PC-9 (cell line): ENCODE measurements around the gene ACOXL. TPM values are rescaled to one million over a fixed set of nuclear protein-coding genes. Genes with fewer than 3 reads are reported as not detected.

Experiments
- BruUV-seq: library from RNA; stranded (reverse); fragments of 400-500 nt; replicated peaks from 2 replicates; lab custom pipeline; 2021; lab: Mats Ljungman, UMichigan
- CTCF ChIA-PET: fragments of 300-600 bp; sonication (Branson Sonifier 250); formaldehyde crosslinking; loops from one replicate; lab custom pipeline; 2022; ENCODE audit warnings: antibody characterized with exemption; lab: Charles Lee
- POLR2A ChIA-PET: fragments of 300-600 bp; sonication (Branson Sonifier 250); formaldehyde crosslinking; loops from one replicate; lab custom pipeline; 2022; ENCODE audit warnings: antibody characterized with exemption; ENCODE audit not compliant: unreplicated experiment; lab: Charles Lee
- DNase-seq, 2 experiments: peaks; one replicate each; pipeline versions ENCODE4 v3.0.0 to v3.0.0-alpha.2; 2015 to 2022; ENCODE audit warnings: mixed read lengths in 1 of 2
- H2AFZ ChIP-seq: fragments of 200-600 bp; sonication (generic); 2 replicates; pipeline ENCODE4 v1.8.1; 2017; ENCODE audit warnings: antibody characterized with exemption
- H3F3A ChIP-seq: fragments of 200-600 bp; sonication (generic); 2 replicates; pipeline ENCODE4 v1.8.1; 2017; ENCODE audit warnings: antibody characterized with exemption, mild to moderate bottlenecking, low read depth; ENCODE audit not compliant: insufficient read depth
- H3K27ac ChIP-seq: fragments of 200-600 bp; sonication (generic); 2 replicates; pipeline ENCODE4 v1.6.1; 2016; ENCODE audit warnings: mixed run types
- H3K27me3 ChIP-seq: fragments of 200-600 bp; sonication (generic); 2 replicates; pipeline ENCODE4 v1.6.1; 2016; ENCODE audit warnings: low read depth, mixed run types; ENCODE audit not compliant: insufficient read depth
- H3K36me3 ChIP-seq: fragments of 200-600 bp; sonication (generic); 2 replicates; pipeline ENCODE4 v1.6.1; 2016; ENCODE audit warnings: low read depth, mixed run types
- H3K4me1 ChIP-seq: fragments of 200-600 bp; sonication (generic); replicated peaks from 2 replicates; pipeline ENCODE4 v1.6.1; 2016; ENCODE audit warnings: mixed run types; ENCODE audit not compliant: insufficient read depth
- H3K4me2 ChIP-seq: fragments of 200-600 bp; sonication (generic); 2 replicates; pipeline ENCODE4 v1.6.1; 2017; ENCODE audit warnings: mixed run types
- H3K4me3 ChIP-seq: fragments of 200-600 bp; sonication (generic); 2 replicates; pipeline ENCODE4 v1.6.1; 2016; ENCODE audit warnings: mixed run types
- H3K79me2 ChIP-seq: fragments of 200-600 bp; sonication (generic); 2 replicates; pipeline ENCODE4 v1.6.1; 2017; ENCODE audit warnings: low read depth, mixed run types
- H3K9me2 ChIP-seq: fragments of 200-600 bp; sonication (generic); 2 replicates; pipeline ENCODE4 v1.8.1; 2017; ENCODE audit warnings: mild to moderate bottlenecking; ENCODE audit not compliant: insufficient read depth
- H3K9me3 ChIP-seq: fragments of 200-600 bp; sonication (generic); 2 replicates; pipeline ENCODE4 v1.8.1; 2016; ENCODE audit warnings: low read depth; ENCODE audit not compliant: insufficient read depth
- H4K20me1 ChIP-seq: fragments of 200-600 bp; sonication (generic); 2 replicates; pipeline ENCODE4 v1.8.1; 2017; ENCODE audit not compliant: insufficient read depth
- EZH2 ChIP-seq: fragments of 200-600 bp; sonication (generic); IDR thresholded peaks from 2 replicates; pipeline ENCODE4 v1.8.0; 2017; ENCODE audit warnings: antibody characterized with exemption, low read depth
- intact Hi-C: fragments of 100-400 bp; cut with micrococcal nuclease; formaldehyde crosslinking; loops from one replicate; pipeline ENCODE4 v1.10.0; 2022; ENCODE audit not compliant: unreplicated experiment
- total RNA-seq: library from RNA; stranded (reverse); gene quantifications from 2 replicates; pipeline ENCODE4 v1.2.3, GENCODE V29; 2021
- TF ChIP-seq, protein P1 (sequence below): fragments of 200-600 bp; sonication (generic); conservative IDR thresholded peaks from 2 replicates; pipeline ENCODE4 v1.6.1; 2017; ENCODE audit warnings: mixed run types, antibody characterized with exemption, mild to moderate bottlenecking, moderate library complexity

ACOXL gene
- total RNA-seq, 1 experiment from 2014 or later, result 10.7 TPM

DNA sequence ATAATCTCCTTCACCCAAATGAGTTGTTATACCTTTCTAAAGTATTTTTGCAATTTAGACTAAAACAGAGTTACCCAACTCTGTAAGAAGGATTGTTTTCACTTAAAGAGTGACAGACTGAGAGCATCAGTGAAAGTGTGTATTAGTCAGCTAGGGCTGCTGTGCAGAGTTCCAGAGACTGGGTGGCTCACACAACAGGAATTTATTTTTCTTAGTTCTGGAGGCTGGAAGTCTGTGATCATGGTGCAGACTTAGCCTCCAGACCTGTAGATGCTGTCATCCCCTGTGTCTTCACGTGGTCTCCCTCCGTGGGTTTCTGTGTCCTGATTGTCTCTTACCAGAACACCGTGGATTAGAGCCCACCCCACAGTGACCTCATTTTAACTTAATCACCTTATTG is 428.4 kb downstream of the ACOXL start:
- Histone ChIP-seq H3K9me2 (no peaks in the 10 kb centered on the region), H4K20me1 (peaks cover 10% of the 10 kb centered on the region), H3F3A (peaks cover 4% of the 10 kb centered on the region; the same call in 1 of the 2 replicates), H3K36me3 (peaks cover 7% of the 10 kb centered on the region; the same call in 1 of the 2 replicates), H3K27ac (no peak overlapping the region), H3K4me1 (no peaks in the 10 kb centered on the region), H3K4me2 (no peak overlapping the region), H3K9me3 (no peaks in the 10 kb centered on the region), H3K4me3 (no peak overlapping the region), H3K79me2 (peaks cover 10% of the 10 kb centered on the region; the same call in 1 of the 2 replicates), H2AFZ (no peak overlapping the region), H3K27me3 (no peaks in the 10 kb centered on the region)
- ChIA-PET POLR2A (no interaction called here), CTCF (no interaction called here)
- BruUV-seq, result no TSS peak
- intact Hi-C loops, result no loop called here
- DNase-seq, result no peak
- TF ChIP-seq, protein P1, sequence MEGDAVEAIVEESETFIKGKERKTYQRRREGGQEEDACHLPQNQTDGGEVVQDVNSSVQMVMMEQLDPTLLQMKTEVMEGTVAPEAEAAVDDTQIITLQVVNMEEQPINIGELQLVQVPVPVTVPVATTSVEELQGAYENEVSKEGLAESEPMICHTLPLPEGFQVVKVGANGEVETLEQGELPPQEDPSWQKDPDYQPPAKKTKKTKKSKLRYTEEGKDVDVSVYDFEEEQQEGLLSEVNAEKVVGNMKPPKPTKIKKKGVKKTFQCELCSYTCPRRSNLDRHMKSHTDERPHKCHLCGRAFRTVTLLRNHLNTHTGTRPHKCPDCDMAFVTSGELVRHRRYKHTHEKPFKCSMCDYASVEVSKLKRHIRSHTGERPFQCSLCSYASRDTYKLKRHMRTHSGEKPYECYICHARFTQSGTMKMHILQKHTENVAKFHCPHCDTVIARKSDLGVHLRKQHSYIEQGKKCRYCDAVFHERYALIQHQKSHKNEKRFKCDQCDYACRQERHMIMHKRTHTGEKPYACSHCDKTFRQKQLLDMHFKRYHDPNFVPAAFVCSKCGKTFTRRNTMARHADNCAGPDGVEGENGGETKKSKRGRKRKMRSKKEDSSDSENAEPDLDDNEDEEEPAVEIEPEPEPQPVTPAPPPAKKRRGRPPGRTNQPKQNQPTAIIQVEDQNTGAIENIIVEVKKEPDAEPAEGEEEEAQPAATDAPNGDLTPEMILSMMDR, result no peak
- no peak for TF ChIP-seq EZH2

DNA sequence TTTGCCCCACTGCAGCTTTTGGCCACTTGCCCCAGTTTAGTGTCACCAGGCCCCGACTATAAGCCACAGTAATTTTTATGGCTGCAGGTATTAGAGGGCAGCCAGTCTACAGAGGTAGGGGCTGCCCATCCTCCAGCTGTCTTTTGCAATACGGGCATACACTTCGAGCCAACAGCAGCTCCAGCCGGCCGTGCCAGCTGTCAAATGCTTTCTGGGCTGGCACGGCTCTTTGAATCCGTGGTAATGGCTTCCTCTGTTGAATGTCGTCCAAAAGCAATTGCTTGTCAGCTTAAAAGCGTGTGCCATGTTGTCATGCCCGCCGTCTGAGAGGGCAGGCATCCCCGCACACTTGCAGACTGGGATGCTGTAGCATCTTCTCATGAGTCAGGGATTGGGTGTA is 429.6 kb downstream of the ACOXL start:
- TF ChIP-seq EZH2, result no peak
- TF ChIP-seq, protein P1, result no peak
- intact Hi-C loops, result no loop called here
- Histone ChIP-seq H3K9me3 (no peaks in the 10 kb centered on the region), H2AFZ (no peak overlapping the region), H3K4me3 (no peak overlapping the region), H3K4me1 (peaks cover under 1% of the 10 kb centered on the region; the same call in 1 of the 2 replicates), H3K36me3 (peaks cover 11% of the 10 kb centered on the region; the same call in 1 of the 2 replicates), H3K9me2 (no peaks in the 10 kb centered on the region), H3K4me2 (no peak overlapping the region), H3K79me2 (peaks cover 10% of the 10 kb centered on the region; the same call in 1 of the 2 replicates), H3F3A (peaks cover 4% of the 10 kb centered on the region; the same call in 1 of the 2 replicates), H3K27ac (no peak overlapping the region), H4K20me1 (peaks cover 10% of the 10 kb centered on the region), H3K27me3 (no peaks in the 10 kb centered on the region)
- CTCF ChIA-PET, result no interaction called here
- POLR2A ChIA-PET, result no interaction called here
- no TSS peak for BruUV-seq
- no peak for DNase-seq

DNA sequence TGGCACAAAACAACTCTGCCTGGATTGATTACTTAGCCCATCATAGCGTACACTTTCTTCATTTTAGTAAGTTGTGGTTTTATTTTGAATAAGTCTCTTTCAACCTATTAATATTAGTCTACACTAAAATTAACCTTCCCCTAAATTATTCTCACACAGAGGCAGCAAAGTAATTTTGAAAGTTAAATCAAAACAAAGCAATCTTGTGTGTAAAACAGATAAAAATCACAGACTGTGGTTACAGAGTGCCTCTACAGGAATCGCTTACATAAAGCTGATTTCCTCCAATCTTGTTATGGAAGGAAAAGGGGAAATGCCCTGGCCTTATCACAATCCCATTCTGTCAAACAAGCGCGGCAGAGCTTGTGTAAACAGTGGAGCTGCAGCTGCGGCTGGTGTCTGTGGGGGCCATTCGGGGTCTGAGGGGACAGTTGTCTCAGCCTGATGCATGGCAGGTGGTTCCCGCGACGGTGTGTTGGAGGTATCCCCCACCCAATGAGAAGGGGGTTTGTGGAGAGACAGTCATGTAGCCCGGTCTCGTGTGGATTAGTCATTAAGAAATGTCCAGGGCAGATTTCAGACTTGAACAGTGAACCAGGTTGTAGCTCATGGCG is 430.5 kb downstream of the ACOXL start:
- H3K9me3 ChIP-seq, result no peaks in the 10 kb centered on the region
- no peak for TF ChIP-seq EZH2
- TF ChIP-seq, protein P1, result no peak
- no peaks in the 10 kb centered on the region for H3K9me2 ChIP-seq
- intact Hi-C loops, result no loop called here
- peaks cover 11% of the 10 kb centered on the region; the same call in 1 of the 2 replicates for H3K36me3 ChIP-seq
- H4K20me1 ChIP-seq, result peaks cover 10% of the 10 kb centered on the region
- ChIA-PET POLR2A (no interaction called here), CTCF (no interaction called here)
- no peak for DNase-seq
- H2AFZ ChIP-seq, result no peak overlapping the region
- no peaks in the 10 kb centered on the region for H3K27me3 ChIP-seq
- no peak overlapping the region for H3K4me2 ChIP-seq
- H3F3A ChIP-seq, result peaks cover 4% of the 10 kb centered on the region; the same call in 1 of the 2 replicates
- peaks cover 6% of the 10 kb centered on the region; the same call in 1 of the 2 replicates for H3K79me2 ChIP-seq
- peaks cover 9% of the 10 kb centered on the region for H3K4me1 ChIP-seq
- no peak overlapping the region for H3K4me3 ChIP-seq
- BruUV-seq, result no TSS peak
- no peak overlapping the region for H3K27ac ChIP-seq
